K562 (cell line): ENCODE data around the gene PUM2. TPM values are rescaled to one million over a fixed set of nuclear protein-coding genes. Genes with fewer than 3 reads are reported as not detected.
A peak's percentile ranks its signal among the peaks of the same experiment; 100 is the strongest.

Experiments used
- GATAD2B ChIP-seq: fragments of 450-650 bp; IDR thresholded peaks from 2 replicates; pipeline ENCODE4 v1.6.1; 2017; ENCODE audit warnings: mild to moderate bottlenecking, borderline replicate concordance
- GTF2A2 ChIP-seq: IDR thresholded peaks from 2 replicates; pipeline ENCODE4 v1.6.1; 2016; ENCODE audit warnings: mild to moderate bottlenecking, missing genetic modification characterization, missing compliant biosample characterization
- HNRNPK ChIP-seq: fragments of 200-400 bp; formaldehyde crosslinking; IDR thresholded peaks from one replicate; pipeline ENCODE4 v1.6.1; 2018; ENCODE audit warnings: mild to moderate bottlenecking, low read depth, low read length; ENCODE audit not compliant: poor library complexity, severe bottlenecking
- HOXB6 ChIP-seq: fragments of 250-450 bp; sonication (Bioruptor Pico); IDR thresholded peaks from 2 replicates; pipeline ENCODE4 v1.5.1; 2022; ENCODE audit warnings: mild to moderate bottlenecking, borderline replicate concordance
- KHSRP ChIP-seq: fragments of 450-650 bp; IDR thresholded peaks from 2 replicates; pipeline ENCODE4 v1.6.1; 2017
- MEIS2 ChIP-seq: fragments of 450-650 bp; IDR thresholded peaks from 2 replicates; pipeline ENCODE4 v1.6.1; 2014; ENCODE audit warnings: mild to moderate bottlenecking; ENCODE audit not compliant: partially characterized antibody
- TEAD2 ChIP-seq: fragments of 450-650 bp; IDR thresholded peaks from 2 replicates; pipeline ENCODE4 v1.6.1; 2016; ENCODE audit warnings: missing genetic modification characterization, control low read depth, missing compliant biosample characterization
- ZNF41 ChIP-seq: fragments of 250-450 bp; sonication (Bioruptor Pico); conservative IDR thresholded peaks from 2 replicates; pipeline ENCODE4 v1.4.0; 2020; ENCODE audit warnings: mild to moderate bottlenecking
- polyA plus RNA-seq, 8 experiments: library from polyadenylated mRNA; depleted of rRNA in 4 of 8; stranded (reverse) in 5 of 8; unstranded in 3 of 8; fragments of >200 nt; fragmentation: Nextera tagmentation in 2 of 8; fragmentation: Illumina TruSeq in 1 of 8; extraction: Ambion mirVana in 2 of 8; extraction: Trizol in 1 of 8; gene quantifications; 2 replicates each; pipeline versions ENCODE4 v1.2.1 to v1.2.3, GENCODE V29; 2011 to 2014; ENCODE audit warnings: inconsistent platforms in 1 of 8, missing spikeins in 1 of 8
- total RNA-seq, 7 experiments: library from RNA; depleted of rRNA in 6 of 7; stranded (reverse); fragments of >200 nt in 6 of 7; fragmentation: Illumina TruSeq in 2 of 7; extraction: Trizol in 2 of 7; gene quantifications; 2 replicates each; pipeline versions ENCODE4 v1.2.1 to v1.2.3, GENCODE V29; 2011 to 2021; ENCODE audit warnings: low replicate concordance in 1 of 7
- TF ChIP-seq, protein P1 (sequence below): IDR thresholded peaks from 2 replicates; pipeline ENCODE4 v1.6.1; 2014; ENCODE audit warnings: antibody characterized with exemption
- TF ChIP-seq, protein P2 (sequence below): fragments of 450-650 bp; formaldehyde crosslinking; IDR thresholded peaks from 2 replicates; pipeline ENCODE4 v1.4.0; 2022; ENCODE audit warnings: mild to moderate bottlenecking, moderate library complexity
- TF ChIP-seq, protein P3 (sequence below): fragments of 450-650 bp; IDR thresholded peaks from 2 replicates; pipeline ENCODE4 v1.6.1; 2016; ENCODE audit warnings: missing biosample characterization, missing genetic modification characterization
- TF ChIP-seq, protein P4 (sequence below), 2 experiments: fragments of 450-650 bp; IDR thresholded peaks; 2 replicates each; pipeline ENCODE4 v1.6.1; 2016; ENCODE audit warnings: mild to moderate bottlenecking in 2 of 2, borderline replicate concordance in 1 of 2, low read depth in 1 of 2, moderate library complexity in 1 of 2

PUM2 gene
- total and polyA plus RNA-seq, 9 of the 15 experiments (the other 6 are each of a cell fraction or from before 2014, with no cell fraction given), result 13.4 to 61.9 (median 28.3) TPM

DNA sequence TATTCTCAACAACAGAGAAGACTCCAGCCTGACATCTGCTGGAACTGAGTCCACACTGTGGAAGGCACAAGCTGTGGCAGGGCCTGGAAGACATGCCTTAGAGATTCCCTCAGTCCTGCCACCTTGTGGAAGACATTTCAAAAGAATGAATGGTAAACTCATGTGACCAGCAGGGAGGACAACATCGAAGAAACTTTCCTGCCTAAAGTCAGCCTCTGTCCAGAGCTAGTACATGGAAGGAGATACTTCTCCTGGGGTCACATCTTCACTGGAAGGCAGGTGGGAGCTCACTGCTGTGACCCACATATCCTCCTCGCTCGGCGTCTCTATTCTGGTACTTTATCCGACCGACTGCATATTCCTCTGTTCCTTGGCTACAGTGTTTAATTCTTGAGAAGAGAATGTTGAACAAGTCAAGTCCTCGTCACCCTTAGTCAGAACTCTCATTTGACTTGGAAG, 59.5 kb downstream of the PUM2 start (continued):
- TF ChIP-seq, protein P1, sequence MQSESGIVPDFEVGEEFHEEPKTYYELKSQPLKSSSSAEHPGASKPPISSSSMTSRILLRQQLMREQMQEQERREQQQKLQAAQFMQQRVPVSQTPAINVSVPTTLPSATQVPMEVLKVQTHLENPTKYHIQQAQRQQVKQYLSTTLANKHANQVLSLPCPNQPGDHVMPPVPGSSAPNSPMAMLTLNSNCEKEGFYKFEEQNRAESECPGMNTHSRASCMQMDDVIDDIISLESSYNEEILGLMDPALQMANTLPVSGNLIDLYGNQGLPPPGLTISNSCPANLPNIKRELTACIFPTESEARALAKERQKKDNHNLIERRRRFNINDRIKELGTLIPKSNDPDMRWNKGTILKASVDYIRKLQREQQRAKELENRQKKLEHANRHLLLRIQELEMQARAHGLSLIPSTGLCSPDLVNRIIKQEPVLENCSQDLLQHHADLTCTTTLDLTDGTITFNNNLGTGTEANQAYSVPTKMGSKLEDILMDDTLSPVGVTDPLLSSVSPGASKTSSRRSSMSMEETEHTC, result peak; percentile 74; the same call in 1 of the 2 replicates
- TF ChIP-seq, protein P2, sequence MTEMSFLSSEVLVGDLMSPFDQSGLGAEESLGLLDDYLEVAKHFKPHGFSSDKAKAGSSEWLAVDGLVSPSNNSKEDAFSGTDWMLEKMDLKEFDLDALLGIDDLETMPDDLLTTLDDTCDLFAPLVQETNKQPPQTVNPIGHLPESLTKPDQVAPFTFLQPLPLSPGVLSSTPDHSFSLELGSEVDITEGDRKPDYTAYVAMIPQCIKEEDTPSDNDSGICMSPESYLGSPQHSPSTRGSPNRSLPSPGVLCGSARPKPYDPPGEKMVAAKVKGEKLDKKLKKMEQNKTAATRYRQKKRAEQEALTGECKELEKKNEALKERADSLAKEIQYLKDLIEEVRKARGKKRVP (CRISPR knock-in tag), result no peak
- TF ChIP-seq HNRNPK (no peak), TEAD2 (peak; percentile 94), GTF2A2 (tag) (no peak), HOXB6 (CRISPR knock-in tag) (no peak), MEIS2 (no peak), ZNF41 (CRISPR knock-in tag) (no peak), GATAD2B (no peak), KHSRP (no peak)
- TF ChIP-seq, protein P3, sequence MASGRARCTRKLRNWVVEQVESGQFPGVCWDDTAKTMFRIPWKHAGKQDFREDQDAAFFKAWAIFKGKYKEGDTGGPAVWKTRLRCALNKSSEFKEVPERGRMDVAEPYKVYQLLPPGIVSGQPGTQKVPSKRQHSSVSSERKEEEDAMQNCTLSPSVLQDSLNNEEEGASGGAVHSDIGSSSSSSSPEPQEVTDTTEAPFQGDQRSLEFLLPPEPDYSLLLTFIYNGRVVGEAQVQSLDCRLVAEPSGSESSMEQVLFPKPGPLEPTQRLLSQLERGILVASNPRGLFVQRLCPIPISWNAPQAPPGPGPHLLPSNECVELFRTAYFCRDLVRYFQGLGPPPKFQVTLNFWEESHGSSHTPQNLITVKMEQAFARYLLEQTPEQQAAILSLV (tag), result no peak
- TF ChIP-seq, protein P4, sequence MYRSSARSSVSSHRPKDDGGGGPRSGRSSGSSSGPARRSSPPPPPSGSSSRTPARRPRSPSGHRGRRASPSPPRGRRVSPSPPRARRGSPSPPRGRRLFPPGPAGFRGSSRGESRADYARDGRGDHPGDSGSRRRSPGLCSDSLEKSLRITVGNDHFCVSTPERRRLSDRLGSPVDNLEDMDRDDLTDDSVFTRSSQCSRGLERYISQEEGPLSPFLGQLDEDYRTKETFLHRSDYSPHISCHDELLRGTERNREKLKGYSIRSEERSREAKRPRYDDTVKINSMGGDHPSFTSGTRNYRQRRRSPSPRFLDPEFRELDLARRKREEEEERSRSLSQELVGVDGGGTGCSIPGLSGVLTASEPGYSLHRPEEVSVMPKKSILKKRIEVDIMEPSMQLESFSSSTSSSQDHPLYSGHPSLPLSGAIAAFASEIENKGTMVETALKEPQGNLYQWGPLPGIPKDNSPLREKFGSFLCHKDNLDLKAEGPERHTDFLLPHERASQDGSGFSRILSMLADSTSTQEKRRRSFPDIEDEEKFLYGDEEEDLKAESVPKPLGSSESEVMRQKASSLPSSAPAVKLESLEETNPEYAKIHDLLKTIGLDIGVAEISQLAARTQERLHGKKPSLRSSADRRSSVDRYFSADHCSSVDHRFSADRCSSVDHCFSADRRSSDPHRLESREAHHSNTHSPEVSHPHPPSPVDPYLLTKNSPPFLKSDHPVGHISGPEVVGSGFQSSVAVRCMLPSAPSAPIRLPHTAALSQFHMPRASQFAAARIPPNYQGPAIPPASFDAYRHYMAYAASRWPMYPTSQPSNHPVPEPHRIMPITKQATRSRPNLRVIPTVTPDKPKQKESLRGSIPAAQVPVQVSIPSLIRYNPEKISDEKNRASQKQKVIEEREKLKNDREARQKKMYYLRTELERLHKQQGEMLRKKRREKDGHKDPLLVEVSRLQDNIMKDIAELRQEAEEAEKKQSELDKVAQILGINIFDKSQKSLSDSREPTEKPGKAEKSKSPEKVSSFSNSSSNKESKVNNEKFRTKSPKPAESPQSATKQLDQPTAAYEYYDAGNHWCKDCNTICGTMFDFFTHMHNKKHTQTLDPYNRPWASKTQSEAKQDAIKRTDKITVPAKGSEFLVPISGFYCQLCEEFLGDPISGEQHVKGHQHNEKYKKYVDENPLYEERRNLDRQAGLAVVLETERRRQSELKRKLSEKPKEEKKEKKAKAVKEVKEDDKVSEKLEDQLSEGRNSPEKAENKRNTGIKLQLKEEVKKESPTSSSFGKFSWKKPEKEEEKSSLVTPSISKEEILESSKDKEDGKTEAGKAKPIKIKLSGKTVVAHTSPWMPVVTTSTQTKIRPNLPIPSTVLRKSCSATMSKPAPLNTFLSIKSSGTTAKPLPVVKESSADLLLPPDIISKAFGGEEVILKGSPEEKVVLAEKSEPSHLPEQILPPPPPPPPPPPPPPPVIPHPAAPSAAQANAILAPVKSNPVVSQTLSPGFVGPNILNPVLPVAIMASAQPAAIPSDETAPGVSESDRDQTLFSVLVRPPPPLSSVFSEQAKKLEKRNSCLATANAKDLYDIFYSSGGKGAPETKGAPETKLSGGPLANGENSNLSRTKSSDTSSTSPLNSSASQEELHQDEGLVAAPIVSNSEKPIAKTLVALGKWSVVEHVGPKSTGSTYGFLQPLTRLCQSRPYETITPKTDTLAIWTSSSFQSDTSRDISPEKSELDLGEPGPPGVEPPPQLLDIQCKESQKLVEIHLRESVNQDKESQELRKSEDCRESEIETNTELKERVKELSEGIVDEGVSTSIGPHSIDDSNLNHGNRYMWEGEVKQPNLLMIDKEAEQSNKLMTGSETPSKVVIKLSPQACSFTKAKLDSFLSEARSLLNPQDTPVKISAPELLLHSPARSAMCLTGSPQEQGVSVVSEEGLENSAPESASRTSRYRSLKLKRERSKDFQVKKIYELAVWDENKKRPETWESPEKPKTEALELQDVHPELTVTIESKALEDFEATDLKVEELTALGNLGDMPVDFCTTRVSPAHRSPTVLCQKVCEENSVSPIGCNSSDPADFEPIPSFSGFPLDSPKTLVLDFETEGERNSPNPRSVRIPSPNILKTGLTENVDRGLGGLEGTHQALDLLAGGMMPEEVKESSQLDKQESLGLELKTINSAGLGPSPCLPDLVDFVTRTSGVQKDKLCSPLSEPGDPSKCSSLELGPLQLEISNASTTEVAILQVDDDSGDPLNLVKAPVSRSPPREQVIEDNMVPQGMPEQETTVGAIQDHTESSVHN (IDR thresholded peaks at IDR 0.05; ENCODE audit: borderline replicate concordance in 1 of 2, low read depth in 1 of 2), result no peak
